ENCODE results near the gene BCAR3.
"Not testable (repeated sequence)": the region's sequence is repeated elsewhere in the genome, so short reads cannot be mapped to it uniquely, and the experiment has no call there.

Gene BCAR3

GRCh38 chr1:93672477-93673162, 9.0 kb downstream of the BCAR3 start:
- H3K4me3 ChIP-seq (ENCODE audit: low read length) = no peak overlapping the region
- TF ChIP-seq ZNF274 (IDR thresholded peaks at IDR 0.05; ENCODE audit: low read depth, low read length) = no peak

GRCh38 chr1:93672069-93672468, 9.6 kb downstream of the BCAR3 start:
- TF ChIP-seq ZNF274 (IDR thresholded peaks at IDR 0.05; ENCODE audit: low read depth, low read length) = no peak
- H3K4me3 ChIP-seq (ENCODE audit: low read length) = no peak overlapping the region

- no peak for TF ChIP-seq ZNF274 (IDR thresholded peaks at IDR 0.05; ENCODE audit: low read depth, low read length)
- no peak overlapping the region for H3K4me3 ChIP-seq (ENCODE audit: low read length)
These were observed 10.5 kb downstream of the BCAR3 start for GRCh38 chr1:93671099-93671621.

GRCh38 chr1:93670141-93670540, 11.5 kb downstream of the BCAR3 start:
- H3K4me3 ChIP-seq (ENCODE audit: low read length) = no peak overlapping the region
- no peak for TF ChIP-seq ZNF274 (IDR thresholded peaks at IDR 0.05; ENCODE audit: low read depth, low read length)

GRCh38 chr1:93669369-93669768, 12.3 kb downstream of the BCAR3 start:
- no peak overlapping the region for H3K4me3 ChIP-seq (ENCODE audit: low read length)
- no peak for TF ChIP-seq ZNF274 (IDR thresholded peaks at IDR 0.05; ENCODE audit: low read depth, low read length)

- TF ChIP-seq ZNF274 (IDR thresholded peaks at IDR 0.05; ENCODE audit: low read depth, low read length) = no peak
- no peak overlapping the region for H3K4me3 ChIP-seq (ENCODE audit: low read length)
These were observed 12.7 kb downstream of the BCAR3 start for GRCh38 chr1:93668951-93669350.

GRCh38 chr1:93668121-93668520, 13.5 kb downstream of the BCAR3 start:
- H3K4me3 ChIP-seq (ENCODE audit: low read length) = no peak overlapping the region
- no peak for TF ChIP-seq ZNF274 (IDR thresholded peaks at IDR 0.05; ENCODE audit: low read depth, low read length)

- TF ChIP-seq ZNF274 (IDR thresholded peaks at IDR 0.05; ENCODE audit: low read depth, low read length) = no peak
- no peak overlapping the region for H3K4me3 ChIP-seq (ENCODE audit: low read length)
These were observed 14.0 kb downstream of the BCAR3 start for GRCh38 chr1:93667642-93668041.

- no peak for TF ChIP-seq ZNF274 (IDR thresholded peaks at IDR 0.05; ENCODE audit: low read depth, low read length)
- H3K4me3 ChIP-seq (ENCODE audit: low read length) = no peak overlapping the region
These were observed 14.8 kb downstream of the BCAR3 start for GRCh38 chr1:93666613-93667384.

GRCh38 chr1:93665015-93665414, 16.6 kb downstream of the BCAR3 start:
- no peak for TF ChIP-seq ZNF274 (IDR thresholded peaks at IDR 0.05; ENCODE audit: low read depth, low read length)
- no peak overlapping the region for H3K4me3 ChIP-seq (ENCODE audit: low read length)

GRCh38 chr1:93663208-93663614, 18.4 kb downstream of the BCAR3 start:
- TF ChIP-seq ZNF274 (IDR thresholded peaks at IDR 0.05; ENCODE audit: low read depth, low read length) = no peak
- no peak overlapping the region for H3K4me3 ChIP-seq (ENCODE audit: low read length)

- no peak for TF ChIP-seq ZNF274 (IDR thresholded peaks at IDR 0.05; ENCODE audit: low read depth, low read length)
- no peak overlapping the region for H3K4me3 ChIP-seq (ENCODE audit: low read length)
These were observed 19.0 kb downstream of the BCAR3 start for GRCh38 chr1:93662481-93663207.

- no peak overlapping the region for H3K4me3 ChIP-seq (ENCODE audit: low read length)
- TF ChIP-seq ZNF274 (IDR thresholded peaks at IDR 0.05; ENCODE audit: low read depth, low read length) = no peak
These were observed 19.7 kb downstream of the BCAR3 start for GRCh38 chr1:93661829-93662474.

- not testable (repeated sequence) for H3K4me3 ChIP-seq (ENCODE audit: low read length)
These were observed 20.3 kb downstream of the BCAR3 start for GRCh38 chr1:93661341-93661740.

Data from GM08714 (cell line).